OCI-LY7 (cell line): ENCODE data around the gene GALNT12. TPM values are rescaled to one million over a fixed set of nuclear protein-coding genes. Genes with fewer than 3 reads are reported as not detected.

Experiments used
- BruUV-seq: library from RNA; stranded (reverse); fragments of 400-500 nt; replicated peaks from 2 replicates; lab custom pipeline; 2021; lab: Mats Ljungman, UMichigan
- CTCF ChIA-PET: fragments of 300-600 bp; sonication (Branson Sonifier 250); formaldehyde crosslinking; loops from one replicate; lab custom pipeline; 2022; ENCODE audit warnings: antibody characterized with exemption; ENCODE audit not compliant: unreplicated experiment; lab: Charles Lee
- POLR2A ChIA-PET: fragments of 300-600 bp; sonication (Branson Sonifier 250); formaldehyde crosslinking; loops from one replicate; lab custom pipeline; 2022; ENCODE audit warnings: antibody characterized with exemption; lab: Charles Lee
- DNase-seq: peaks from one replicate; pipeline ENCODE4 v3.0.0-alpha.2; 2015; ENCODE audit warnings: low spot score
- H2AFZ ChIP-seq: fragments of 200-600 bp; sonication (generic), shearing (Covaris generic); 2 replicates; pipeline ENCODE4 v1.6.1; 2014; ENCODE audit warnings: mild to moderate bottlenecking, antibody characterized with exemption, low read length, moderate library complexity
- H3K27ac ChIP-seq: fragments of 200-600 bp; sonication (generic); 2 replicates; pipeline ENCODE4 v1.5.1; 2014; ENCODE audit warnings: mixed run types, low read depth, mild to moderate bottlenecking, moderate library complexity, low read length, inconsistent platforms; ENCODE audit not compliant: poor library complexity, severe bottlenecking
- H3K36me3 ChIP-seq: fragments of 200-600 bp; sonication (generic); 2 replicates; pipeline ENCODE4 v1.6.1; 2014; ENCODE audit warnings: mild to moderate bottlenecking, antibody characterized with exemption, low read length, moderate library complexity, mixed read lengths; ENCODE audit not compliant: insufficient read depth
- H3K4me1 ChIP-seq: fragments of 200-600 bp; sonication (generic); 2 replicates; pipeline ENCODE4 v1.5.1; 2014; ENCODE audit warnings: mild to moderate bottlenecking, low read length; ENCODE audit not compliant: insufficient read depth, poor library complexity, severe bottlenecking
- H3K4me2 ChIP-seq: fragments of 200-600 bp; sonication (generic); 2 replicates; pipeline ENCODE4 v1.6.1; 2014; ENCODE audit warnings: mild to moderate bottlenecking, low read length
- H3K4me3 ChIP-seq: fragments of 200-600 bp; sonication (generic); 2 replicates; pipeline ENCODE4 v1.5.1; 2014; ENCODE audit warnings: mild to moderate bottlenecking, low read depth, low read length; ENCODE audit not compliant: poor library complexity, severe bottlenecking
- H3K79me2 ChIP-seq: fragments of 200-600 bp; sonication (generic); 2 replicates; pipeline ENCODE4 v1.6.1; 2016; ENCODE audit warnings: low read depth, mild to moderate bottlenecking, low read length, moderate library complexity, mixed read lengths; ENCODE audit not compliant: insufficient read depth
- H3K9me2 ChIP-seq: fragments of 200-600 bp; sonication (generic); 2 replicates; pipeline ENCODE4 v1.6.1; 2016; ENCODE audit warnings: mild to moderate bottlenecking, low read length, mixed read lengths; ENCODE audit not compliant: insufficient read depth
- H3K9me3 ChIP-seq: fragments of 200-600 bp; sonication (generic); 2 replicates; pipeline ENCODE4 v1.6.1; 2014; ENCODE audit warnings: mild to moderate bottlenecking, mixed run types, low read length, mixed read lengths
- H4K20me1 ChIP-seq: fragments of 200-600 bp; sonication (generic); 2 replicates; pipeline ENCODE4 v1.6.1; 2014; ENCODE audit warnings: mild to moderate bottlenecking, antibody characterized with exemption, low read length, moderate library complexity, mixed read lengths; ENCODE audit not compliant: insufficient read depth
- EZH2phosphoT487 ChIP-seq: fragments of 200-600 bp; sonication (generic); IDR thresholded peaks from 2 replicates; pipeline ENCODE4 v1.6.1; 2018; ENCODE audit warnings: low read depth, borderline replicate concordance, mild to moderate bottlenecking, mixed run types, antibody characterized with exemption, low read length, moderate library complexity, mixed read lengths
- intact Hi-C: fragments of 100-400 bp; cut with micrococcal nuclease; formaldehyde crosslinking; loops from one replicate; pipeline ENCODE4 v1.10.0; 2022; ENCODE audit not compliant: unreplicated experiment
- total RNA-seq, 2 experiments: library from RNA; depleted of rRNA in 1 of 2; stranded (reverse); fragments of >200 nt in 1 of 2; shearing (Covaris generic) in 1 of 2; gene quantifications; 2 replicates each; pipeline ENCODE4 v1.2.3, GENCODE V29; 2014 to 2022
- TF ChIP-seq, protein P1 (sequence below): fragments of 200-600 bp; sonication (generic); conservative IDR thresholded peaks from 2 replicates; pipeline ENCODE4 v1.5.1; 2014; ENCODE audit warnings: mild to moderate bottlenecking, antibody characterized with exemption, low read length, moderate library complexity, mixed read lengths

GALNT12 gene
- total RNA-seq, 2 experiments from 2014 or later = 5.5 to 9.7 TPM

DNA sequence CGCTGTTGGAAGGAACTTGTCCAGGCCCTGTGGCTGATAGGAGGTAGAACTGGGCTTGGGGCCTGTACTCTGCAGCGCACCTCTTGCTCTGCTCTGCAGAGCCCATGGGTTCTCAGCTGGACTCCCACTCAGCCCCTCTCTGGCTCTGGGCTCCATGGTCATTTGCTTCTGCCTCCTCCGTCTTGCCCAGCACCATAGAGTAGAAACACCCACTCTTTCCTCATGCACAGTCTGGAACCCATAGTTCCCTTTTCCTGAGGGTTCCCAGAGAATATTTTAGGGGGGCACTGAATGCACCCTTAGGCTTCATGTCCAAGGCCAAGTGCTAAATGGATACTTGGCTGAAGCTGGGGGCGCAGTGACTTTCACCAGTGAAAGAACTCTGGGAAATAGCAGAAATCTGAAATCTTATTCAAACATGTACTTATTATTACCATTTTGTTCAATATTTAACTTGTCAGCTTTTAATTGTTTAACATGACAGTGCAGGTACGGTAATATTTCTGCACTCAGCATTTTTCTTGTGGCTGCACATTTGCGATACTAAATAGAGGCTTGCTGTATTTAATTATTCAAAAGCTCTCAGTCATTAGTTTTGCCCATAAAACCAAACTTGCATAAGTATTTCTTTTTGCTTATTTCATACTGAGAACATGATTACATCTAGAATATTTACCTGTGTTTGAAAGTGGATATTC lies 31.5 kb downstream of the GALNT12 start:
- Histone ChIP-seq H3K9me2 (no peaks in the 10 kb centered on the region), H3K4me1 (no peaks in the 10 kb centered on the region), H2AFZ (no peak overlapping the region), H3K4me3 (no peak overlapping the region), H3K79me2 (no peaks in the 10 kb centered on the region), H3K9me3 (no peaks in the 10 kb centered on the region), H3K36me3 (no peaks in the 10 kb centered on the region), H3K27ac (no peak overlapping the region), H3K4me2 (no peak overlapping the region), H4K20me1 (no peaks in the 10 kb centered on the region)
- intact Hi-C loops = no loop called here
- POLR2A ChIA-PET = no interaction called here
- DNase-seq = no peak
- TF ChIP-seq EZH2phosphoT487 = no peak
- TF ChIP-seq, protein P1, sequence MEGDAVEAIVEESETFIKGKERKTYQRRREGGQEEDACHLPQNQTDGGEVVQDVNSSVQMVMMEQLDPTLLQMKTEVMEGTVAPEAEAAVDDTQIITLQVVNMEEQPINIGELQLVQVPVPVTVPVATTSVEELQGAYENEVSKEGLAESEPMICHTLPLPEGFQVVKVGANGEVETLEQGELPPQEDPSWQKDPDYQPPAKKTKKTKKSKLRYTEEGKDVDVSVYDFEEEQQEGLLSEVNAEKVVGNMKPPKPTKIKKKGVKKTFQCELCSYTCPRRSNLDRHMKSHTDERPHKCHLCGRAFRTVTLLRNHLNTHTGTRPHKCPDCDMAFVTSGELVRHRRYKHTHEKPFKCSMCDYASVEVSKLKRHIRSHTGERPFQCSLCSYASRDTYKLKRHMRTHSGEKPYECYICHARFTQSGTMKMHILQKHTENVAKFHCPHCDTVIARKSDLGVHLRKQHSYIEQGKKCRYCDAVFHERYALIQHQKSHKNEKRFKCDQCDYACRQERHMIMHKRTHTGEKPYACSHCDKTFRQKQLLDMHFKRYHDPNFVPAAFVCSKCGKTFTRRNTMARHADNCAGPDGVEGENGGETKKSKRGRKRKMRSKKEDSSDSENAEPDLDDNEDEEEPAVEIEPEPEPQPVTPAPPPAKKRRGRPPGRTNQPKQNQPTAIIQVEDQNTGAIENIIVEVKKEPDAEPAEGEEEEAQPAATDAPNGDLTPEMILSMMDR = no peak
- BruUV-seq = no TSS peak
- CTCF ChIA-PET = no interaction called here

DNA sequence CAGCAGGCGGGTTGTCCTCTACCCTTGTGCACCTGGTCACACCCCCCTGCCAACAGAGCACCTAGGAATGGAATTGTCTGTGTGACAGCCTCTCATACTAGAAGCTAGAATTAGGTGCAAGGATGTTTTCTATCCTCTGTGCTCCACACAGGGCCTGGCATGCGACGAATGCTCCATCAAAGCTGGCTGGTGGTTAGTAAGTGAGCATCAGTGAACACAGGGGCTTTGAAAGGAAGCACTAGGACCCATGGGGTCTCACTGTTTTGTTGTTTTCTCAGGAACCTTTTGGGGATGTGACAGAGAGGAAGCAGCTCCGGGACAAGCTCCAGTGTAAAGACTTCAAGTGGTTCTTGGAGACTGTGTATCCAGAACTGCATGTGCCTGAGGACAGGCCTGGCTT lies 32.3 kb downstream of the GALNT12 start:
- DNase-seq = no peak
- CTCF ChIA-PET = no interaction called here
- Histone ChIP-seq H3K27ac (no peak overlapping the region), H3K9me3 (no peaks in the 10 kb centered on the region), H3K4me2 (no peak overlapping the region), H4K20me1 (no peaks in the 10 kb centered on the region), H3K4me1 (no peaks in the 10 kb centered on the region), H3K9me2 (no peaks in the 10 kb centered on the region), H2AFZ (no peak overlapping the region), H3K36me3 (no peaks in the 10 kb centered on the region), H3K79me2 (no peaks in the 10 kb centered on the region), H3K4me3 (no peak overlapping the region)
- POLR2A ChIA-PET = no interaction called here
- intact Hi-C loops = no loop called here
- TF ChIP-seq, protein P1 = no peak
- no peak for TF ChIP-seq EZH2phosphoT487
- no TSS peak for BruUV-seq

DNA sequence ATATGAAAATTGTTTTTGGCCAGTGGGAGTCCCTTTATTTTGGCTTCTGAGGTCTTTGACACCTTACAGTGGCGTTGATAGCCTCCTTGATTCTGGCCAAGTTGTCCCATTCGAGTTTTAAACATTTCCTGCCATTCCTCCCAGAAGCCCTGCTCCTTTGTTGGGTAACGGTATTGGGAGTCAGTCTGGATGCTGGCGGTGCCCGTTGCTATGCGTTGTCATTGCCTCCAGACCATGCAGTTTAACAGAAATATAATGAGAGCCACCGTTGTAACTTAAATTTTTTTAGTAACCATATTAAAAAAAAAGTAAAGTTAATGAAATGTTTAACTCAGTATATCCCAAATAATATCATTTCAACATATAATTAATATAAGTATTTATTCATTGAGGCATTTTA lies 35.0 kb downstream of the GALNT12 start:
- Histone ChIP-seq H3K4me2 (no peak overlapping the region), H3K4me3 (no peak overlapping the region), H2AFZ (no peak overlapping the region), H4K20me1 (no peaks in the 10 kb centered on the region), H3K4me1 (no peaks in the 10 kb centered on the region), H3K79me2 (no peaks in the 10 kb centered on the region), H3K9me3 (no peaks in the 10 kb centered on the region), H3K36me3 (no peaks in the 10 kb centered on the region), H3K27ac (no peak overlapping the region), H3K9me2 (no peaks in the 10 kb centered on the region)
- BruUV-seq = no TSS peak
- no peak for TF ChIP-seq EZH2phosphoT487
- POLR2A ChIA-PET = interaction anchor here (0.9 kb wide), 1 partner anchor 347 kb away, joined by 3 read pairs; no protein-coding TSS in a partner anchor
- CTCF ChIA-PET = no interaction called here
- no peak for DNase-seq
- intact Hi-C loops = no loop called here
